NOMO-1 treated with dmso at 0.1 percent for 144 hours (cell line): ENCODE data around the gene COL16A1.
"Not testable (repeated sequence)": the region's sequence is repeated elsewhere in the genome, so short reads cannot be mapped to it uniquely, and the experiment has no call there.

Experiments used
- DNase-seq: peaks from one replicate; lab custom pipeline; 2025; ENCODE audit not compliant: unreplicated experiment; lab: John Stamatoyannopoulos, UW

COL16A1 gene

DNA sequence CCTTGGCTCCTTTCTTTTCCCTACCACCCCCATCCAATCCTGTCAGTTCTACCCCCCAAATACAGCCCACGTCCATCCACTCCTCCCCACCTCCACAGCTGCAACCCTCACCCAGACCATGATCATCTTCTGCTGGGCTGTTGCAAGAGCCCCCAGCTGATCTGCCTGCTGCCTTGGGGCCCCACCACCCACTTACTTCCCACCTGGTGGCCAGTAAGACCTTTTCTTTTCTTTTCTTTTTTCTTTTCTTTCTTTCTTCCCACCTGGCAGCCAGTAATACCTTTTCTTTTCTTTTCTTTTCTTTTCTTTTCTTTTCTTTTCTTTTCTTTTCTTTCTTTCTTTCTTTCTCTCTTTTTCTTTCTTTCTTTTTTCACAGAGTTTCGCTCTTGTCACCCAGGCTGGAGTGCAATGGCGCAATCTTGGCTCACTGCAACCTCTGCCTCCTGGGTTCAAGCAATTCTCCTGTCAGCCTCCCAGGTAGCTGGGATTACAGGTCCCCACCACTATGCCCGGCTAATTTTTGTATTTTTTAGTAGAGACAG lies 3.3 kb upstream of the COL16A1 start:
- not testable (repeated sequence) for DNase-seq

DNA sequence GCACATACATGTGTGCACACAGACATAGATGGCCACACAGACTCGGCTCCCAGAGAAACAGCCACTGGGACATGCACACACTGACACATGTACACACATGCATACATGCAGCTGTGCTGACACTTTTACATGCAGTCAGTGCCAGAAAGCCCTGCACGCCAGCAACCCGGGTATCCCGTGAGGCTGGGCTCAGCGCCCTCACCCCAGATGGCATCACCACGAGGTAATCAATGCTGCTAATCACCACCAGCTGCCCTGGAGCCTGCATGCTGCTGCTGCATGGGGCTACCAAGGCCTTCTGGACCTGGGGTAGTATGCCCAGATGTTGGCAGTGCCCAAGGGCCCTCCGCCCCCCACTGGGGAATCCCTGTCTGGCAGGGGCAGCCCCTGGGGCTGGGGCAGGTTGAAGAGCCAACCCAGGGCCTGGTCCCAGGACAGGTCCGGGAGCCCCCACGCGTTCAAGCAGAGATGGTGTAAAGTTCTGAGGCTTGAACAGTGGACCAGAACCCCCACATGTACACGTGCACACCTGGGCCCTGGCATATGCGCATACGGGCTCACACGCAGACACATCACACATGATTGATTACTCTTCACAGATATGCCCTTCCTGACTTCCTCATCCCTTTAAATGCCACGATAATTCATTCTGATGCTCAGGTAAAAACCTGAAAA lies 2.7 kb upstream of the COL16A1 start:
- no peak for DNase-seq

- DNase-seq: no peak
Measured at GRCh38 chr1:31705080-31705866, 1.5 kb upstream of the COL16A1 start.

DNA sequence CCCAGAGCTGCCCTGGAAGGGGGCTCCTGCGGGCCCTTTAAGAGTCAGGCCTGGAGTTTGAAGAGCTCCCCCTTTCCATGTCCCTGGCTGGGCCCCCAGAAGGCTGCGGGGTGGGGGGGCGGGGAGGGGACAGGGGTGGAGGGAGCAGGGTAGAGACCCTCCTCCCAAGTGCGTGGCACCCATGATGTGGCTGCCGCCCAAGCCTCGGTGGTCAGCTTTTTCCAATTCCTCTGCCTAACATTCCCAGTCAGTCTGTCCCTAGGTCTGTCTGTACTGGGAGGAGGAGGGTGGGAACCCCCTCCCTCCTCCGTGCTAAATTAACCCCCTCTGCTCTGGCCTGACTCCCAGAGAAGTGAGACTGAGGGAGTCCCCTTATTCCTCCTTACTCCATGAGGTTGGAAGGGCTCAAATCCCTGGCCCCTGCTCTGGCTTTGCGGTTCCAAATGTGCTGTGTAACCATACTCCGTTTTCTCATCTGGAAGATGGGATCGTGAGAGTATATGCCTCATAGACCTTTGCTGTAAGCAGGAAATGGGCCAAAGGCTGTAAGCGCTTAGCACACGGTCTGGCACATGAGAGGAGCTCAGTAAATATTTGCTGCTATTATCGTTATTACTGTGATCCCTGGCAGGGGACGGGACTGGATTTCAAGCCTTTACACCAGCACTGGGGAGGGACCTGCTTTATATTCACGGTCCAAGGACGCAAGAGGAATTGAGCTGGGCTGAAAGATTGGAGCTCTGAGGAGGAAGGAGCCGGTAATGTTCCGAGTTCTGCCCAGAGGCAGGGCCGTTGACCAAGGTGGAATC lies 658 bp upstream of the COL16A1 start:
- DNase-seq: no peak

- DNase-seq: no peak
Measured at GRCh38 chr1:31702836-31703404, 897 bp downstream of the COL16A1 start.

DNA sequence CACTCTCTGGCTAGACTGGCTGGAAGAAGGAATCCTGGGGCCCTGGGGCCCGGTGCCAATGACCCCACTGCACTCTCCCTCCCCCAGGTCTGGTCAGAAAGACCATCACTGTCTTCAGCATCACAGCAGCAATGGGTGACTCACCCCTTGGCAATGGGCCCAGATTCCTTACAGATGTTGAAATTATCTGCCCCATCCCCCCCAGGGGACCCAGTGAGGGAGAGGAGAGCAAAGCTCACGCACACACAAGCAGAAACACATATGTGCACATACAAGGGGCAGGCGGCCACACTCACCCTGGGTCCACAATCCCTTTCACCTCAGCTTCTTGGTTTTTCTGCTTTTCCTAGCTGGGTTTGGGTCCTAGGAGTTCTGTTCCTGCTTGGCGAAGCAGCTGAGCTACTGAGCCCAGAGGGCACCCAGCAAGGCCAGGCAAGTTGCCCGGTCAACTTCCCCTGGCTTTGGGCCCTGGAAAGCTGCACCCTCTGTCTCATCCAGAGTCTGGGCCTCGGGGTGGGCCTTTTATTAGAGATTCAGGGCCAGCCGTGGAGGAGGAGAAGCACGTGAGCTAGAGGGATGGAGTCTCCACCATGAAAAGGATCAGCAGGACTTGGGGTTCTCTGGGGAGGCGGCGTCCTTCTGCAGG lies 2.6 kb downstream of the COL16A1 start:
- no peak for DNase-seq

DNA sequence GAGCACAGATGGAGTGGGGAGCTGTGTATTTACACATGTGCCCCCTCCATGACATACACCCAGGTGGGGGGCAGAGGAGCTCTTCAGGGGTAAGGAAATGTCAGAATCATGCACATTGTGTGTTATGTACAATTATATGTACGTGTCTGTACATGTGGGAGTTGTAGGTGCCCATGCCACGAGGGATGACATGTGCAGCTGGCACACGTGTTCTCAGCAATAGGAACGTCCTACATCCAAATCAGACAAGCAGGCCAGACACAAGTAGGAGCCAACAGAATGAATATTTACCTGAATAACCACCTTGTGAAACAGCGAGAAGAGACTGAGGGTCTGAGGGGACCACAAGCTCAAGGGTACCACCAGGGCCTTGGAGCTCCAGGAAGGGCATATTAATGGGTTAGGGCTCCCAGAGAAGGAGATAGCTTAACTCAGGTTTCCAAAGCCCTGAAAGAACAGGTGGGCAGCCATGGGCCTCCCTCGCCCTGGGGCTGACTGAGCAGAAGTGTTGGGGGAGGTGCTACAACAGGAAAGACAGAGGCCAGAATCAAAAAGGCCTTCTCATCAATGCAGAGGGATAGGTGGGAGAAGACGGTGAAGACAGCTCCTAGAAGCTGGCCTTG lies 3.2 kb downstream of the COL16A1 start:
- DNase-seq: no peak

- no peak for DNase-seq
Measured at GRCh38 chr1:31699341-31699891, 4.4 kb downstream of the COL16A1 start.

GRCh38 chr1:31697369-31697984 lies 6.3 kb downstream of the COL16A1 start:
- no peak for DNase-seq

GRCh38 chr1:31696242-31696641 lies 7.6 kb downstream of the COL16A1 start:
- DNase-seq: no peak

DNA sequence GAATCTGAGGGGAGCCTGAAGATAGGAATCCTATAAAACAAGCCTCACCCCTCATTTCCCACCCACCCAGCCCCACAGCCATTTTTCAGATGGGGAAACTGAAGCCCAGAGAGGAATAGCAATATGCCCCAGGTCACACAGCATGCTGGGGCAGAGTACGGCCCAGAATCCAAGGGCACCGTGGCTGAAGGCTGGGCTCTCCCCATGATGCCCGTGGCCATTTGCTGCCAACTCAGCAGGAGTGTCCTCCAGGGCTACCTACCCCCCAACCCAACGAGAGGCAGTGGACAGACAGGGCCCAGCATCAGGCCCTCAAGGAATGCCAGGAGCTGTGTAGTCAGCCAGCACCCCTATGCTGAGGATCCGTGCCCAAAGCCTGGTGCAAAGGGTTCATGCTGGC lies 8.5 kb downstream of the COL16A1 start:
- no peak for DNase-seq

- no peak for DNase-seq
Measured at GRCh38 chr1:31694964-31695313, 8.9 kb downstream of the COL16A1 start.

DNA sequence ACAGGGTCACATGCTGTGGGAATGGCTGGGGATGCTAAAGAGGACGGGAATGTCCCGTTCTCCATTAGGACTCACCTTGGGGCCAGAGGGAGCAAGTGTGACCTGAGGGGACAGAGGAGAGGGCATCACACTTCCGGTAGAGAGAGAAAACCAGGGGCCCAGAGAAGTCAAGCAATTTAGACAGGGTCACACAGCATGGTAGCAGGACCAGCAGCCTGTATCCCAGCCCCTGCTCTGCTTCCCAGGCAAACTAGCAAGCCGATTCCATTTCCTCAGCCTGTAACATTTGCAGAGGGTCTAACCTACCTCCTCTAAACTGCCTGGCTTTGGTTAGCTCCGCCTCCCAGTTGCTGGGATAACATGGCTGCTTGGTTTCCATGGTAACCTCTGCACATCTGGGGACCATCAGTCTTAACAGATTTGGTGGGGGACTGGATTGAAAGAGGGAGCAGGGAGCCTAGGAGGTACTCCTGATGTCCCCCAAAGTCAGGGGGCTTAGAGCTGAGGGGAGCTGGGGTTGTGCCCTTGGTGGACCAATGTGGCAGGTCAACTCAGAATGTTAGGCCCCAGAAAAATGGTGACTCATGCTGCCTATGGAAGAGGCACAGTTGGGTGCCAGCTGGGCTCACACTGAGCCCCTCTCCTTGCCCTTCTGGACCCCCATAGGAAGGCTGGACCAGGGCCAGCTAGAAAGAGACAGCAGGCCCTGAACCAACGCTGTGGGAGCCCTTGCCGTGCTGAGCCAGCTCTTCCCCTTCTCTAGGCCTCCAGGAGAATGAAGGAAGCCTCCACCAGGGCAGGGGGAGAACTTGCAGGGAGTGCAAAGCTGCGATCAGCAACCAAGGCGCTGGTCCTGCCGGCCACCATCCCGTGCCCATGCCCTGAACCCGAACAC lies 9.5 kb downstream of the COL16A1 start:
- DNase-seq: no peak

GRCh38 chr1:31693231-31693630 lies 10.6 kb downstream of the COL16A1 start:
- DNase-seq: no peak

DNA sequence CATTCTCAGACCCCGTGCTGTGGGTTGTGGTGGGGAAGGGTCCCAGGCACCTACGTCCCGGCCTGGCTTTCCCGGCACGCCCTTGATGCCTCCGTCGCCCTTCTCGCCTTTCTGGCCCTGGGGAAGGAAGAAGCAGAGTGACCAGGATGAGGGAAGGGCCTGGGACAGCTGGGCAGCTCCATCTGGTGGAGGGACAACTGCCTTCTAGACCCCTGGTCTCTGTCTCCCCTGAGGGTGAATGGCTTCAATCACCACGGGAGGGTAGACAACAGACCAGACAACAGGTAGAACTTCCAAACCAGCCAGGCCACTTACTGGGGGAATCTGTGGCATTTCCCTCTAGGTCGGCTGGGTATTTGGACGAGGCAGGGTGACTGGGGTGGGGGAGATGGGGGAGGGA lies 11.9 kb downstream of the COL16A1 start:
- DNase-seq: no peak

- no peak for DNase-seq
Measured at GRCh38 chr1:31691446-31691845, 12.4 kb downstream of the COL16A1 start.

DNA sequence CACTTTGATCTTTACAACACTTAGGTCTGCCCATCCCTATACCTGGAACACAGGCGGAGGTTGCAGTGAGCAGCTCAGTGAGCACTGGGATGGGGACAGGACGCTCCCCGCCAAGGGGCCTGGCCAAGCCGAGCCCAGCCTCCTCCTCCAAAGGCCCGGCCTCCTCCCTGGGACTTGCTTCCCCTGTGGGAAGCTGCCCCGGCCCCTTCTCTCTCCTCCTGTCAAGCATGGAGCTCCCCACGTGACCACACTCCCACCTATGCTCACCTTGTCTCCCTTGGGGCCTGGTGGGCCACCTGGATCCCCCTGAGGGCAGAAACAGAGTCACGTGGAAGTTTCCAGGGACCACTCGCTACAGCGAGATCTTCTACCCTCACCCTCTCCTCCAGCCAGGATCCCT lies 12.9 kb downstream of the COL16A1 start:
- DNase-seq: no peak

- DNase-seq: no peak
Measured at GRCh38 chr1:31689854-31690253, 14.0 kb downstream of the COL16A1 start.

GRCh38 chr1:31689379-31689778 lies 14.4 kb downstream of the COL16A1 start:
- DNase-seq: no peak
